ENCODE results near the gene ASAP3.
"Not testable (repeated sequence)": the region's sequence is repeated elsewhere in the genome, so short reads cannot be mapped to it uniquely, and the experiment has no call there.

The ASAP3 gene

GRCh38 chr1:23383577-23384311 lies 100.2 kb downstream of the ASAP3 start:
- no peak overlapping the region for H3K4me3 ChIP-seq (ENCODE audit: low read depth, low read length)
- CTCF ChIA-PET: interaction anchor here (0.7 to 1.0 kb wide), 3 partner anchors 11 to 30 kb away, joined by 3 to 5 read pairs (median 4); no protein-coding TSS in a partner anchor
- POLR2A ChIA-PET: no interaction called here
- TF ChIP-seq CTCF (IDR thresholded peaks at IDR 0.05; ENCODE audit: insufficient read depth, low read length, missing control alignments): no peak
- no peak for DNase-seq (ENCODE audit: low read depth, low spot score)

GRCh38 chr1:23381233-23381885 lies 102.6 kb downstream of the ASAP3 start:
- no peak for TF ChIP-seq CTCF (IDR thresholded peaks at IDR 0.05; ENCODE audit: insufficient read depth, low read length, missing control alignments)
- ChIA-PET CTCF (interaction anchor here (1.5 to 1.7 kb wide), 2 partner anchors 11 to 24 kb away, joined by 5 to 6 read pairs; partner anchors contain the start of gene ZNF436), POLR2A (no interaction called here)
- no peak for DNase-seq (ENCODE audit: low read depth, low spot score)
- H3K4me3 ChIP-seq (ENCODE audit: low read depth, low read length): no peak overlapping the region

GRCh38 chr1:23380719-23381118 lies 103.3 kb downstream of the ASAP3 start:
- ChIA-PET POLR2A (no interaction called here), CTCF (interaction anchor here (1.5 kb wide), 2 partner anchors 11 to 23 kb away, joined by 5 read pairs; partner anchors contain the start of gene ZNF436)
- TF ChIP-seq CTCF (IDR thresholded peaks at IDR 0.05; ENCODE audit: insufficient read depth, low read length, missing control alignments): no peak
- no peak overlapping the region for H3K4me3 ChIP-seq (ENCODE audit: low read depth, low read length)
- no peak for DNase-seq (ENCODE audit: low read depth, low spot score)

- H3K4me3 ChIP-seq (ENCODE audit: low read depth, low read length); POLR2A ChIA-PET; DNase-seq (ENCODE audit: low read depth, low spot score): not testable (repeated sequence)
- CTCF ChIA-PET: interaction anchor here (1.5 kb wide), 1 partner anchor 24 kb away, joined by 5 read pairs; no protein-coding TSS in a partner anchor
Measured at GRCh38 chr1:23380236-23380635, 103.7 kb downstream of the ASAP3 start.

Data from AG04449 (cell line).